ENCODE data around the gene TK2.

DNA sequence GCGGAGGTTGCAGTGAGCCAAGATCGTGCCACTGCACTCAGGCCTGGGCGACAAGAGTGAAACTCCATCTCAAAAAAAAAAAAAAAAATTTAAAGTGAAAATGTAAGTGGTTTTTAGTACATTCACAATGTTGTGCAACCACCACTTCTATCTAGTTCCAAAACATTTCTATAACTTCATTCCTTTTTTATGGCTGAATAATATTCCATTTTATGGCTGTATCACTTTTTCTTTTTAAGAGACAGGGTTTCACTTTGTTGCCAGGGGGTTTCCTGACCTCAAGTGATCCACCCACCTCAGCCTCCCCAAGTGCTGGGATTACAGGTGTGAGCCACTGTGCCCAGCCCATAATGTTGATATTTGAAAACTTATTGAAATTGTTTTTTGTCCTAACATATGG is 42.9 kb upstream of the TK2 start:
- no peak for TF ChIP-seq CTCF (conservative IDR thresholded peaks at IDR 0.05; ENCODE audit: low read depth in 2 of 2)
- TF ChIP-seq, protein P1, sequence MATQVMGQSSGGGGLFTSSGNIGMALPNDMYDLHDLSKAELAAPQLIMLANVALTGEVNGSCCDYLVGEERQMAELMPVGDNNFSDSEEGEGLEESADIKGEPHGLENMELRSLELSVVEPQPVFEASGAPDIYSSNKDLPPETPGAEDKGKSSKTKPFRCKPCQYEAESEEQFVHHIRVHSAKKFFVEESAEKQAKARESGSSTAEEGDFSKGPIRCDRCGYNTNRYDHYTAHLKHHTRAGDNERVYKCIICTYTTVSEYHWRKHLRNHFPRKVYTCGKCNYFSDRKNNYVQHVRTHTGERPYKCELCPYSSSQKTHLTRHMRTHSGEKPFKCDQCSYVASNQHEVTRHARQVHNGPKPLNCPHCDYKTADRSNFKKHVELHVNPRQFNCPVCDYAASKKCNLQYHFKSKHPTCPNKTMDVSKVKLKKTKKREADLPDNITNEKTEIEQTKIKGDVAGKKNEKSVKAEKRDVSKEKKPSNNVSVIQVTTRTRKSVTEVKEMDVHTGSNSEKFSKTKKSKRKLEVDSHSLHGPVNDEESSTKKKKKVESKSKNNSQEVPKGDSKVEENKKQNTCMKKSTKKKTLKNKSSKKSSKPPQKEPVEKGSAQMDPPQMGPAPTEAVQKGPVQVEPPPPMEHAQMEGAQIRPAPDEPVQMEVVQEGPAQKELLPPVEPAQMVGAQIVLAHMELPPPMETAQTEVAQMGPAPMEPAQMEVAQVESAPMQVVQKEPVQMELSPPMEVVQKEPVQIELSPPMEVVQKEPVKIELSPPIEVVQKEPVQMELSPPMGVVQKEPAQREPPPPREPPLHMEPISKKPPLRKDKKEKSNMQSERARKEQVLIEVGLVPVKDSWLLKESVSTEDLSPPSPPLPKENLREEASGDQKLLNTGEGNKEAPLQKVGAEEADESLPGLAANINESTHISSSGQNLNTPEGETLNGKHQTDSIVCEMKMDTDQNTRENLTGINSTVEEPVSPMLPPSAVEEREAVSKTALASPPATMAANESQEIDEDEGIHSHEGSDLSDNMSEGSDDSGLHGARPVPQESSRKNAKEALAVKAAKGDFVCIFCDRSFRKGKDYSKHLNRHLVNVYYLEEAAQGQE (IDR thresholded peaks at IDR 0.05; ENCODE audit: unreplicated experiment): no peak
- no peak for TF ChIP-seq POLR2AphosphoS5 (IDR thresholded peaks at IDR 0.05; ENCODE audit: low read depth)
- no peak for TF ChIP-seq NANOG (IDR thresholded peaks at IDR 0.05; ENCODE audit: borderline replicate concordance)
- no peak for TF ChIP-seq EZH2 (IDR thresholded peaks at IDR 0.05; ENCODE audit: low read depth, unreplicated experiment)
- no peak for TF ChIP-seq CREB1 (CRISPR knock-in tag; IDR thresholded peaks at IDR 0.05; ENCODE audit: low read depth)

Data from GM23338 (cell line).